HepG2 (cell line): ENCODE results near the gene VSTM5. TPM values are rescaled to one million over a fixed set of nuclear protein-coding genes. Genes with fewer than 3 reads are reported as not detected.

Experiments used
- ATF4 ChIP-seq, 2 experiments: fragments of 450-650 bp in 1 of 2; sonication (generic) in 1 of 2; formaldehyde crosslinking; IDR thresholded peaks; 2 replicates each; pipeline versions ENCODE4 v1.5.0 to v1.8.0; 2020 to 2022; ENCODE audit warnings: mild to moderate bottlenecking in 1 of 2, missing genetic modification reagents in 1 of 2
- BORCS8-MEF2B ChIP-seq: sonication (generic); formaldehyde crosslinking; IDR thresholded peaks from 2 replicates; pipeline ENCODE4 v1.8.0; 2022; ENCODE audit warnings: mild to moderate bottlenecking, missing genetic modification reagents
- GATAD1 ChIP-seq: IDR thresholded peaks from 2 replicates; pipeline ENCODE4 v1.6.1; 2016; ENCODE audit warnings: missing genetic modification reagents, missing compliant biosample characterization
- GLI4 ChIP-seq: sonication (generic); formaldehyde crosslinking; IDR thresholded peaks from 2 replicates; pipeline ENCODE4 v1.5.1; 2020; ENCODE audit warnings: missing genetic modification reagents, mild to moderate bottlenecking, moderate library complexity, borderline replicate concordance
- HOXD1 ChIP-seq: sonication (generic); formaldehyde crosslinking; IDR thresholded peaks from 2 replicates; pipeline ENCODE4 v1.5.0; 2020; ENCODE audit warnings: missing genetic modification reagents
- IRX3 ChIP-seq: sonication (generic); formaldehyde crosslinking; IDR thresholded peaks from 2 replicates; pipeline ENCODE4 v1.8.1; 2023; ENCODE audit warnings: mild to moderate bottlenecking, low read depth, missing genetic modification reagents, borderline replicate concordance
- MIER2 ChIP-seq: IDR thresholded peaks from 2 replicates; pipeline ENCODE4 v1.6.1; 2016; ENCODE audit warnings: missing biosample characterization, missing genetic modification reagents
- NCOA2 ChIP-seq: sonication (generic); formaldehyde crosslinking; IDR thresholded peaks from 2 replicates; pipeline ENCODE4 v1.8.0; 2022; ENCODE audit warnings: inconsistent platforms
- NFKB2 ChIP-seq: sonication (generic); formaldehyde crosslinking; IDR thresholded peaks from 2 replicates; pipeline ENCODE4 v1.4.0; 2020; ENCODE audit warnings: missing genetic modification reagents, borderline replicate concordance
- RBAK ChIP-seq: sonication (generic); formaldehyde crosslinking; IDR thresholded peaks from 2 replicates; pipeline ENCODE4 v1.5.1; 2020; ENCODE audit warnings: mild to moderate bottlenecking, missing genetic modification reagents
- SAP130 ChIP-seq: IDR thresholded peaks from 2 replicates; pipeline ENCODE4 v1.6.1; 2016; ENCODE audit warnings: low read depth
- ZBTB2 ChIP-seq: sonication (generic); formaldehyde crosslinking; IDR thresholded peaks from 2 replicates; pipeline ENCODE4 v1.8.0; 2022; ENCODE audit warnings: low read depth, missing genetic modification reagents
- ZBTB21 ChIP-seq: sonication (generic); formaldehyde crosslinking; IDR thresholded peaks from 2 replicates; pipeline ENCODE4 v1.4.0; 2020; ENCODE audit warnings: missing genetic modification reagents
- ZNF335 ChIP-seq: sonication (generic); formaldehyde crosslinking; IDR thresholded peaks from 2 replicates; pipeline ENCODE4 v1.4.0; 2020; ENCODE audit warnings: missing genetic modification reagents
- ZNF550 ChIP-seq: sonication (generic); formaldehyde crosslinking; IDR thresholded peaks from 2 replicates; pipeline ENCODE4 v1.4.0; 2020; ENCODE audit warnings: mild to moderate bottlenecking, missing genetic modification reagents, borderline replicate concordance
- ZNF577 ChIP-seq: sonication (generic); formaldehyde crosslinking; IDR thresholded peaks from 2 replicates; pipeline ENCODE4 v1.4.0; 2020; ENCODE audit warnings: mild to moderate bottlenecking, low read depth, missing genetic modification reagents, borderline replicate concordance
- ZNF687 ChIP-seq: sonication (generic); formaldehyde crosslinking; IDR thresholded peaks from 2 replicates; pipeline ENCODE4 v1.5.1; 2020; ENCODE audit warnings: mild to moderate bottlenecking, missing genetic modification reagents, moderate library complexity
- ZNF775 ChIP-seq: sonication (generic); formaldehyde crosslinking; IDR thresholded peaks from 2 replicates; pipeline ENCODE4 v1.4.0; 2020; ENCODE audit warnings: missing genetic modification reagents, mild to moderate bottlenecking, moderate library complexity, borderline replicate concordance
- ZNF878 ChIP-seq: sonication (generic); formaldehyde crosslinking; IDR thresholded peaks from 2 replicates; pipeline ENCODE4 v1.8.1; 2023; ENCODE audit warnings: mild to moderate bottlenecking, missing genetic modification reagents, moderate library complexity
- polyA plus RNA-seq, 8 experiments: library from polyadenylated mRNA; depleted of rRNA in 3 of 8; stranded (reverse) in 7 of 8; unstranded in 1 of 8; fragments of >200 nt; fragmentation: Illumina TruSeq in 4 of 8; extraction: Trizol in 4 of 8; gene quantifications; 2 replicates each; pipeline versions ENCODE4 v1.2.1 to v1.2.3, GENCODE V29; 2011 to 2016; ENCODE audit warnings: low read depth in 4 of 8, missing spikeins in 1 of 8, mixed read lengths in 1 of 8; ENCODE audit not compliant: insufficient read depth in 1 of 8
- total RNA-seq, 5 experiments: library from RNA; depleted of rRNA; stranded (reverse); fragments of >200 nt; fragmentation: Illumina TruSeq; extraction: Trizol; gene quantifications; 2 replicates each; pipeline ENCODE4 v1.2.3, GENCODE V29; 2016; ENCODE audit warnings: low read depth in 1 of 5
- TF ChIP-seq, protein P1 (sequence below): IDR thresholded peaks from 2 replicates; pipeline ENCODE4 v1.6.1; 2012; ENCODE audit warnings: inconsistent platforms
- TF ChIP-seq, protein P2 (sequence below): sonication (generic); formaldehyde crosslinking; IDR thresholded peaks from 2 replicates; pipeline ENCODE4 v1.8.1; 2023; ENCODE audit warnings: missing genetic modification reagents, inconsistent platforms, borderline replicate concordance
- TF ChIP-seq, protein P3 (sequence below): sonication (generic); formaldehyde crosslinking; IDR thresholded peaks from 2 replicates; pipeline ENCODE4 v1.5.0; 2020; ENCODE audit warnings: missing genetic modification reagents

VSTM5 gene
- total and polyA plus RNA-seq, 2 of the 13 experiments (the other 11 are each of a cell fraction or from before 2014, with no cell fraction given): not detected

DNA sequence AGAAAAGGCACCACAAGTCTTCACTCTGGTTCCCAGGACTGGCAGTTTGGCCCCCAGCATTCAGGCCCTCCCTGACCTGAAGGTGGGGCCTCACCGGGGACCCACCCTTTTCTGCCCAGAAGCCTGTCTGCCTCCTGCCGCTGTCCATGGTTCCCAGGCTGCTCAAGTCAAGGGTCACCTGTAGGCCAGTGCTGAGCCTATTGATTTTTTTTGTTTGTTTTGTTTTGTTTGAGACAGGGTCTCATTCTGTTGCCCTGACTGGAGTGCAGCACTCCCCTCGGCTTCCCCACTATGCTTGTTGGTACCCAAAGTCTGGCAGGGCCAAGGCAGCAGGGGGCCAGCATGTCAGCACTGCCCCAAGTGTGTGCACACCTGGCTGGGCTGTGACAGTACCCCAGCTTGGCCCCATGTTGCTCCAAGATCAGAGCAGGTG is 77.4 kb downstream of the VSTM5 start (continued):
- TF ChIP-seq ZNF775 (CRISPR knock-in tag) (0 out of 2 replicates have a peak, but pooled peaks have one; percentile 49), GLI4 (CRISPR knock-in tag) (no peak), IRX3 (peak; percentile 71; the same call in 1 of the 2 replicates), HOXD1 (CRISPR knock-in tag) (no peak), ZBTB2 (CRISPR knock-in tag) (no peak), ZNF335 (peak; percentile 61; the same call in 1 of the 2 replicates), ATF4 (CRISPR knock-in tag; IDR thresholded peaks at IDR 0.05) (no peak), ZNF878 (CRISPR knock-in tag) (no peak), ZNF577 (CRISPR knock-in tag) (no peak), SAP130 (peak; percentile 86), ZNF550 (CRISPR knock-in tag) (no peak), ZBTB21 (CRISPR knock-in tag) (0 out of 2 replicates have a peak, but pooled peaks have one; percentile 39), ZNF687 (CRISPR knock-in tag) (peak; percentile 70), MIER2 (CRISPR knock-in tag) (peak; percentile 99), RBAK (CRISPR knock-in tag) (no peak), BORCS8-MEF2B (peak; percentile 88), GATAD1 (CRISPR knock-in tag) (peak; percentile 68), NFKB2 (CRISPR knock-in tag) (peak; percentile 89; the same call in 1 of the 2 replicates), NCOA2 (CRISPR knock-in tag) (peak; percentile 63; the same call in 1 of the 2 replicates)
- TF ChIP-seq, protein P1, sequence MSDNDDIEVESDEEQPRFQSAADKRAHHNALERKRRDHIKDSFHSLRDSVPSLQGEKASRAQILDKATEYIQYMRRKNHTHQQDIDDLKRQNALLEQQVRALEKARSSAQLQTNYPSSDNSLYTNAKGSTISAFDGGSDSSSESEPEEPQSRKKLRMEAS: peak; percentile 56; the same call in 1 of the 2 replicates
- TF ChIP-seq, protein P2, sequence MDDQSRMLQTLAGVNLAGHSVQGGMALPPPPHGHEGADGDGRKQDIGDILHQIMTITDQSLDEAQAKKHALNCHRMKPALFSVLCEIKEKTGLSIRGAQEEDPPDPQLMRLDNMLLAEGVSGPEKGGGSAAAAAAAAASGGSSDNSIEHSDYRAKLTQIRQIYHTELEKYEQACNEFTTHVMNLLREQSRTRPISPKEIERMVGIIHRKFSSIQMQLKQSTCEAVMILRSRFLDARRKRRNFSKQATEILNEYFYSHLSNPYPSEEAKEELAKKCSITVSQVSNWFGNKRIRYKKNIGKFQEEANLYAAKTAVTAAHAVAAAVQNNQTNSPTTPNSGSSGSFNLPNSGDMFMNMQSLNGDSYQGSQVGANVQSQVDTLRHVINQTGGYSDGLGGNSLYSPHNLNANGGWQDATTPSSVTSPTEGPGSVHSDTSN: no peak
- TF ChIP-seq, protein P3, sequence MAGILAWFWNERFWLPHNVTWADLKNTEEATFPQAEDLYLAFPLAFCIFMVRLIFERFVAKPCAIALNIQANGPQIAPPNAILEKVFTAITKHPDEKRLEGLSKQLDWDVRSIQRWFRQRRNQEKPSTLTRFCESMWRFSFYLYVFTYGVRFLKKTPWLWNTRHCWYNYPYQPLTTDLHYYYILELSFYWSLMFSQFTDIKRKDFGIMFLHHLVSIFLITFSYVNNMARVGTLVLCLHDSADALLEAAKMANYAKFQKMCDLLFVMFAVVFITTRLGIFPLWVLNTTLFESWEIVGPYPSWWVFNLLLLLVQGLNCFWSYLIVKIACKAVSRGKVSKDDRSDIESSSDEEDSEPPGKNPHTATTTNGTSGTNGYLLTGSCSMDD (CRISPR knock-in tag): 0 out of 2 replicates have a peak, but pooled peaks have one; percentile 21
